HG03280 (cell line): ENCODE results near the gene CDK14.
"Not testable (repeated sequence)": the region's sequence is repeated elsewhere in the genome, so short reads cannot be mapped to it uniquely, and the experiment has no call there.

Experiments
- ATAC-seq: cut with Tn5 transposase; IDR thresholded peaks from one replicate; pipeline ENCODE4 v1.9.1; 2021; ENCODE audit warnings: mild to moderate bottlenecking, moderate library complexity; ENCODE audit not compliant: unreplicated experiment

CDK14 gene

GRCh38 chr7:91169830-91170191, 573.7 kb downstream of the CDK14 start:
- ATAC-seq, result no peak

GRCh38 chr7:91173265-91173664, 577.1 kb downstream of the CDK14 start:
- not testable (repeated sequence) for ATAC-seq

- no peak for ATAC-seq
Measured at GRCh38 chr7:91180746-91181145, 584.6 kb downstream of the CDK14 start.

GRCh38 chr7:91181949-91182348, 585.8 kb downstream of the CDK14 start:
- no peak for ATAC-seq

GRCh38 chr7:91182819-91183764, 587.0 kb downstream of the CDK14 start:
- no peak for ATAC-seq

- ATAC-seq, result no peak
Measured at GRCh38 chr7:91185771-91186170, 589.6 kb downstream of the CDK14 start.

- ATAC-seq, result no peak
Measured at GRCh38 chr7:91187061-91187460, 590.9 kb downstream of the CDK14 start.

- ATAC-seq, result no peak
Measured at GRCh38 chr7:91191771-91192170, 595.6 kb downstream of the CDK14 start.

- ATAC-seq, result no peak
Measured at GRCh38 chr7:91193141-91193540, 597.0 kb downstream of the CDK14 start.

- ATAC-seq, result no peak
Measured at GRCh38 chr7:91194841-91195240, 598.7 kb downstream of the CDK14 start.

- ATAC-seq, result no peak
Measured at GRCh38 chr7:91196058-91196457, 599.9 kb downstream of the CDK14 start.

GRCh38 chr7:91198371-91198770, 602.2 kb downstream of the CDK14 start:
- ATAC-seq, result no peak

- no peak for ATAC-seq
Measured at GRCh38 chr7:91199601-91200000, 603.5 kb downstream of the CDK14 start.

- no peak for ATAC-seq
Measured at GRCh38 chr7:91201442-91202113, 605.5 kb downstream of the CDK14 start.

GRCh38 chr7:91206361-91206960, 610.3 kb downstream of the CDK14 start:
- no peak for ATAC-seq

GRCh38 chr7:91212582-91212981, 616.5 kb downstream of the CDK14 start:
- no peak for ATAC-seq

GRCh38 chr7:91226411-91226810, 630.3 kb downstream of the CDK14 start:
- ATAC-seq, result no peak

- ATAC-seq, result no peak
Measured at GRCh38 chr7:91228327-91228726, 632.2 kb downstream of the CDK14 start.

- no peak for ATAC-seq
Measured at GRCh38 chr7:91228927-91229558, 632.9 kb downstream of the CDK14 start.

- no peak for ATAC-seq
Measured at GRCh38 chr7:91230100-91230499, 634.0 kb downstream of the CDK14 start.

- no peak for ATAC-seq
Measured at GRCh38 chr7:91230503-91230902, 634.4 kb downstream of the CDK14 start.
